Spleen (tissue), 11 donors: ENCODE results near the gene C10orf62. TPM values are rescaled to one million over a fixed set of nuclear protein-coding genes. Genes with fewer than 3 reads are reported as not detected.

Source experiments
- DNase-seq: peaks from one replicate; pipeline ENCODE4 v3.0.0-alpha.2; 2020
- H3K27ac ChIP-seq, 8 donors: fragments of 200-600 bp; sonication (generic) in 7 of 8; 1 replicate in 4 of 8; 2 replicates in 4 of 8; pipeline versions ENCODE4 v1.5.0 to v1.8.0; 2016 to 2021; ENCODE audit warnings: inconsistent platforms in 4 of 8, mild to moderate bottlenecking in 4 of 8, moderate library complexity in 1 of 8
- H3K27me3 ChIP-seq, 7 donors: fragments of 200-600 bp; sonication (generic) in 6 of 7; replicated peaks in 1 of 7; 1 replicate in 4 of 7; 2 replicates in 3 of 7; pipeline versions ENCODE4 v1.5.0 to v1.8.0; 2016 to 2021; ENCODE audit warnings: inconsistent platforms in 3 of 7, mild to moderate bottlenecking in 1 of 7
- H3K36me3 ChIP-seq, 6 donors: fragments of 200-600 bp; sonication (generic) in 5 of 6; 1 replicate in 4 of 6; 2 replicates in 2 of 6; pipeline versions ENCODE4 v1.5.0 to v1.8.0; 2016 to 2021; ENCODE audit warnings: inconsistent platforms in 2 of 6
- H3K4me1 ChIP-seq, 6 donors: fragments of 200-600 bp; sonication (generic) in 5 of 6; 1 replicate in 3 of 6; 2 replicates in 3 of 6; pipeline versions ENCODE4 v1.5.0 to v1.8.0; 2016 to 2021; ENCODE audit warnings: inconsistent platforms in 3 of 6
- H3K4me3 ChIP-seq, 8 donors: fragments of 200-600 bp; sonication (generic) in 7 of 8; 1 replicate in 4 of 8; 2 replicates in 4 of 8; pipeline versions ENCODE4 v1.5.0 to v1.8.0; 2016 to 2021; ENCODE audit warnings: inconsistent platforms in 4 of 8, mild to moderate bottlenecking in 4 of 8, moderate library complexity in 2 of 8
- H3K9me3 ChIP-seq, 8 donors: fragments of 200-600 bp; sonication (generic) in 7 of 8; 1 replicate in 4 of 8; 2 replicates in 4 of 8; pipeline versions ENCODE4 v1.5.0 to v1.8.0; 2016 to 2021; ENCODE audit warnings: inconsistent platforms in 4 of 8
- CTCF ChIP-seq, 11 experiments: fragments of 200-600 bp in 7 of 11; fragments of 450-650 bp in 4 of 11; sonication (generic) in 4 of 11; IDR thresholded peaks in 8 of 11; conservative IDR thresholded peaks in 3 of 11; 1 replicate in 7 of 11; 2 replicates in 4 of 11; pipeline versions ENCODE4 v1.4.0 to v1.8.0; 2016 to 2021; ENCODE audit warnings: antibody characterized with exemption in 11 of 11, inconsistent platforms in 4 of 11, mild to moderate bottlenecking in 1 of 11
- POLR2A ChIP-seq, 3 donors: fragments of 450-650 bp; IDR thresholded peaks; one replicate each; pipeline ENCODE4 v1.5.1; 2017; ENCODE audit warnings: antibody characterized with exemption in 3 of 3, mild to moderate bottlenecking in 1 of 3
- POLR2AphosphoS5 ChIP-seq, 3 donors: sonication (generic); formaldehyde crosslinking; IDR thresholded peaks; one replicate each; pipeline ENCODE4 v1.5.1; 2017; ENCODE audit warnings: antibody characterized with exemption in 3 of 3
- WGBS, 5 donors: extraction: QIAGEN DNeasy Blood & Tissue Kit in 3 of 5; methylation state at CpG; one replicate each; pipeline versions ENCODE4 v1.1.5 to v1.1.7; 2013 to 2018; 5-methylcytosine and 5-hydroxymethylcytosine counted together
- intact Hi-C: fragments of 100-400 bp; cut with DNase I; formaldehyde crosslinking; loops from one replicate; pipeline ENCODE4 v1.15.0; 2023; ENCODE audit warnings: low total_unique reads
- polyA plus RNA-seq, 3 donors: library from polyadenylated mRNA; stranded (reverse); fragments of 200-250 nt; gene quantifications; one replicate each; pipeline ENCODE4 v1.2.1, GENCODE V29; 2013
- total RNA-seq, 7 donors: library from RNA; depleted of rRNA in 3 of 7; stranded (reverse); fragments of >200 nt in 3 of 7; fragmentation: NEBNext Ultra II Directional in 4 of 7; extraction: Animal tissue kit (Norgen Biotek cat#: 25700) in 4 of 7; gene quantifications; one replicate each; pipeline versions ENCODE4 v1.1.0 to v1.2.1, GENCODE V29; 2016 to 2021
- donor health status: healthy with polysubstance abuse.
- donor health status: DM: no; HTN: no; CAD: no; lungs with moderate emphysema.
- donor health status: DM: no; HTN: no; CAD: no.
- donor health status: Bipolar disorder and iron deficiency.
- donor health status: healthy.
- donor health status: DM: no; HTN: no; CAD: no.
- donor health status: DM: yes; HTN: yes; CAD: no.

Gene C10orf62
- total and polyA plus RNA-seq, 10 donors = not detected

- Histone ChIP-seq H3K9me3 (no peaks in the 10 kb centered on the region), H3K27ac (no peak overlapping the region), H3K4me3 (no peak overlapping the region), H3K36me3 (no peaks in the 10 kb centered on the region), H3K4me1 (no peaks in the 10 kb centered on the region), H3K27me3 (no peaks in the 10 kb centered on the region)
- no peak for TF ChIP-seq POLR2A (IDR thresholded peaks at IDR 0.05)
- TF ChIP-seq POLR2AphosphoS5 (IDR thresholded peaks at IDR 0.05) = no peak
- no peak for TF ChIP-seq CTCF (IDR thresholded peaks at IDR 0.05 in 8 of 11, conservative IDR thresholded peaks at IDR 0.05 in 3 of 11)
- no peak for DNase-seq
- WGBS, 5 donors = 82 to 91% (median 85%) methylated on average over 11 to 15 of the region's 15 CpGs
- intact Hi-C loops = no loop called here
Measured at GRCh38 chr10:97590082-97590747, 694 bp downstream of the C10orf62 start.

GRCh38 chr10:97590748-97591495, 1.4 kb downstream of the C10orf62 start:
- 51 to 72% (median 71%) methylated on average over 4 to 5 of the region's 5 CpGs for WGBS, 5 donors
- intact Hi-C loops = no loop called here
- no peaks in the 10 kb centered on the region for H3K9me3 ChIP-seq

GRCh38 chr10:97593421-97593820, 3.9 kb downstream of the C10orf62 start:
- DNase-seq = no peak

More at GRCh38 chr10:97590748-97591495, 1.4 kb downstream of the C10orf62 start:
- TF ChIP-seq POLR2A (IDR thresholded peaks at IDR 0.05) (no peak), CTCF (IDR thresholded peaks at IDR 0.05 in 8 of 11, conservative IDR thresholded peaks at IDR 0.05 in 3 of 11) (no peak), POLR2AphosphoS5 (IDR thresholded peaks at IDR 0.05) (no peak)
- H3K4me3 ChIP-seq = no peak overlapping the region
- no peaks in the 10 kb centered on the region for H3K27me3 ChIP-seq
- no peak overlapping the region for H3K27ac ChIP-seq
- no peaks in the 10 kb centered on the region for H3K4me1 ChIP-seq
- no peaks in the 10 kb centered on the region for H3K36me3 ChIP-seq
- DNase-seq = no peak

More at GRCh38 chr10:97593421-97593820, 3.9 kb downstream of the C10orf62 start:
- no peaks in the 10 kb centered on the region for H3K9me3 ChIP-seq
- 80 to 94% (median 86%) methylated on average over 4 of the region's 4 CpGs for whole genome bisulfite sequencing, 5 donors
- no peak overlapping the region for H3K4me3 ChIP-seq
- no peaks in the 10 kb centered on the region for H3K36me3 ChIP-seq
- intact Hi-C loops = no loop called here
- TF ChIP-seq POLR2AphosphoS5 (IDR thresholded peaks at IDR 0.05) (no peak), POLR2A (IDR thresholded peaks at IDR 0.05) (no peak), CTCF (IDR thresholded peaks at IDR 0.05 in 8 of 11, conservative IDR thresholded peaks at IDR 0.05 in 3 of 11) (no peak)
- H3K27me3 ChIP-seq = no peaks in the 10 kb centered on the region
- peaks cover 0 to 11% (median 0%) of the 10 kb centered on the region in 6 donors for H3K4me1 ChIP-seq
- no peak overlapping the region for H3K27ac ChIP-seq
